ENCODE measurements around the gene DYNC2LI1. TPM values are rescaled to one million over a fixed set of nuclear protein-coding genes. Genes with fewer than 3 reads are reported as not detected.
"Not testable (repeated sequence)": the region's sequence is repeated elsewhere in the genome, so short reads cannot be mapped to it uniquely, and the experiment has no call there.

The DYNC2LI1 gene
- total RNA-seq (24.4 and 28.0 TPM in 2 replicates), polyA plus RNA-seq (14.7 and 23.6 TPM in 2 replicates), polyA minus RNA-seq (ENCODE audit: low replicate concordance) (not detected in 2 replicates)
- 9.6 and 16.4 TPM in 2 replicates for polyA plus RNA-seq (2012)

- Histone ChIP-seq H3K4me1 (ENCODE audit: control insufficient read depth, extremely low read depth, insufficient read depth, low read length) (no peaks in the 10 kb centered on the region), H3K9me3 (ENCODE audit: control insufficient read depth, insufficient read depth, low read depth, low read length) (no peaks in the 10 kb centered on the region), H3K9ac (ENCODE audit: insufficient read depth, low read length) (peak within 1 kb of the TSS; percentile 75), H3K79me2 (ENCODE audit: control insufficient read depth, insufficient read depth, low read length) (no peaks in the 10 kb centered on the region), H3K4me3 (replicated peaks in 1 of 4; ENCODE audit: control extremely low read depth in 1 of 4, insufficient read depth in 1 of 4, low read depth in 3 of 4, low read length in 4 of 4) (peak within 1 kb of the TSS; percentile 68 to 89 (median 76)), H3K4me2 (ENCODE audit: extremely low read depth, insufficient read depth, low read length) (peak within 1 kb of the TSS; percentile 89), H2AFZ (ENCODE audit: low read length) (peak within 1 kb of the TSS; percentile 89), H3K27me3 (ENCODE audit: control insufficient read depth, insufficient read depth, low read length) (no peaks in the 10 kb centered on the region), H3K27ac (ENCODE audit: insufficient read depth, low read length) (peak within 1 kb of the TSS; percentile 90), H4K20me1 (ENCODE audit: control insufficient read depth, extremely low read depth, insufficient read depth, low read length) (no peaks in the 10 kb centered on the region), H3K36me3 (ENCODE audit: control insufficient read depth, insufficient read depth, low read length) (peaks cover 1% of the 10 kb centered on the region)
- no peak for TF ChIP-seq CTCF (conservative IDR thresholded peaks at IDR 0.05 in 1 of 2, IDR thresholded peaks at IDR 0.05 in 1 of 2; ENCODE audit: low read depth in 1 of 2, low read length in 2 of 2)
- TF ChIP-seq EZH2 (IDR thresholded peaks at IDR 0.05; ENCODE audit: low read length, missing control alignments) = no peak
- peak; percentile 90 to 92 for DNase-seq (ENCODE audit: low read depth in 2 of 2)
These were observed at the start of gene DYNC2LI1 for GRCh38 chr2:43773876-43774613. DYNC2LI1 (plus strand) TSS chr2:43774039; CDS start chr2:43774139, 100 bp downstream.

- Histone ChIP-seq H3K27ac (ENCODE audit: insufficient read depth, low read length) (no peak overlapping the region), H2AFZ (ENCODE audit: low read length) (no peak overlapping the region), H3K79me2 (ENCODE audit: control insufficient read depth, insufficient read depth, low read length) (no peaks in the 10 kb centered on the region), H3K9ac (ENCODE audit: insufficient read depth, low read length) (no peak overlapping the region), H3K4me1 (ENCODE audit: control insufficient read depth, extremely low read depth, insufficient read depth, low read length) (no peaks in the 10 kb centered on the region), H3K27me3 (ENCODE audit: control insufficient read depth, insufficient read depth, low read length) (no peaks in the 10 kb centered on the region), H4K20me1 (ENCODE audit: control insufficient read depth, extremely low read depth, insufficient read depth, low read length) (no peaks in the 10 kb centered on the region), H3K4me3 (replicated peaks in 1 of 4; ENCODE audit: control extremely low read depth in 1 of 4, insufficient read depth in 1 of 4, low read depth in 3 of 4, low read length in 4 of 4) (no peak overlapping the region), H3K4me2 (ENCODE audit: extremely low read depth, insufficient read depth, low read length) (no peak overlapping the region), H3K9me3 (ENCODE audit: control insufficient read depth, insufficient read depth, low read depth, low read length) (no peaks in the 10 kb centered on the region), H3K36me3 (ENCODE audit: control insufficient read depth, insufficient read depth, low read length) (no peaks in the 10 kb centered on the region)
- peak in 1 of 2 donors; percentile 56 for DNase-seq (ENCODE audit: low read depth in 2 of 2)
- no peak for TF ChIP-seq EZH2 (IDR thresholded peaks at IDR 0.05; ENCODE audit: low read length, missing control alignments)
- TF ChIP-seq CTCF (conservative IDR thresholded peaks at IDR 0.05 in 1 of 2, IDR thresholded peaks at IDR 0.05 in 1 of 2; ENCODE audit: low read depth in 1 of 2, low read length in 2 of 2) = no peak
These were observed 48.9 kb upstream of the DYNC2LI1 start for GRCh38 chr2:43724728-43725526.

- H3K27me3 ChIP-seq (ENCODE audit: control insufficient read depth, insufficient read depth, low read length) = no peaks in the 10 kb centered on the region
- H4K20me1 ChIP-seq (ENCODE audit: control insufficient read depth, extremely low read depth, insufficient read depth, low read length) = no peaks in the 10 kb centered on the region
- no peak overlapping the region for H3K9ac ChIP-seq (ENCODE audit: insufficient read depth, low read length)
- TF ChIP-seq CTCF (conservative IDR thresholded peaks at IDR 0.05 in 1 of 2, IDR thresholded peaks at IDR 0.05 in 1 of 2; ENCODE audit: low read depth in 1 of 2, low read length in 2 of 2) = no peak
- no peak for TF ChIP-seq EZH2 (IDR thresholded peaks at IDR 0.05; ENCODE audit: low read length, missing control alignments)
- no peak overlapping the region for H3K4me2 ChIP-seq (ENCODE audit: extremely low read depth, insufficient read depth, low read length)
- no peak overlapping the region for H2AFZ ChIP-seq (ENCODE audit: low read length)
- H3K36me3 ChIP-seq (ENCODE audit: control insufficient read depth, insufficient read depth, low read length) = no peaks in the 10 kb centered on the region
- no peak for DNase-seq (ENCODE audit: low read depth in 2 of 2)
- no peaks in the 10 kb centered on the region for H3K4me1 ChIP-seq (ENCODE audit: control insufficient read depth, extremely low read depth, insufficient read depth, low read length)
- H3K9me3 ChIP-seq (ENCODE audit: control insufficient read depth, insufficient read depth, low read depth, low read length) = no peaks in the 10 kb centered on the region
- no peaks in the 10 kb centered on the region for H3K79me2 ChIP-seq (ENCODE audit: control insufficient read depth, insufficient read depth, low read length)
- no peak overlapping the region for H3K4me3 ChIP-seq (replicated peaks in 1 of 4; ENCODE audit: control extremely low read depth in 1 of 4, insufficient read depth in 1 of 4, low read depth in 3 of 4, low read length in 4 of 4)
- no peak overlapping the region for H3K27ac ChIP-seq (ENCODE audit: insufficient read depth, low read length)
These were observed 48.1 kb upstream of the DYNC2LI1 start for GRCh38 chr2:43725711-43726246.

- H3K27ac ChIP-seq (ENCODE audit: insufficient read depth, low read length); H3K9me3 ChIP-seq (ENCODE audit: control insufficient read depth, insufficient read depth, low read depth, low read length); H3K4me2 ChIP-seq (ENCODE audit: extremely low read depth, insufficient read depth, low read length); H3K4me1 ChIP-seq (ENCODE audit: control insufficient read depth, extremely low read depth, insufficient read depth, low read length); H2AFZ ChIP-seq (ENCODE audit: low read length); H4K20me1 ChIP-seq (ENCODE audit: control insufficient read depth, extremely low read depth, insufficient read depth, low read length); H3K27me3 ChIP-seq (ENCODE audit: control insufficient read depth, insufficient read depth, low read length); H3K36me3 ChIP-seq (ENCODE audit: control insufficient read depth, insufficient read depth, low read length); H3K9ac ChIP-seq (ENCODE audit: insufficient read depth, low read length); H3K4me3 ChIP-seq (replicated peaks in 1 of 4; ENCODE audit: control extremely low read depth in 1 of 4, insufficient read depth in 1 of 4, low read depth in 3 of 4, low read length in 4 of 4); H3K79me2 ChIP-seq (ENCODE audit: control insufficient read depth, insufficient read depth, low read length): not testable (repeated sequence)
- peak; percentile 53 to 65 for DNase-seq (ENCODE audit: low read depth in 2 of 2)
These were observed 46.7 kb upstream of the DYNC2LI1 start for GRCh38 chr2:43726961-43727633.
